Calu3 (cell line): ENCODE data around the gene GALNS. TPM values are rescaled to one million over a fixed set of nuclear protein-coding genes. Genes with fewer than 3 reads are reported as not detected.

ENCODE experiments used
- BruUV-seq: library from RNA; stranded (reverse); fragments of 400-500 nt; replicated peaks from 2 replicates; lab custom pipeline; 2021; lab: Mats Ljungman, UMichigan
- CTCF ChIA-PET: fragments of 300-600 bp; sonication (Branson Sonifier 250); formaldehyde crosslinking; loops from one replicate; lab custom pipeline; 2022; ENCODE audit warnings: antibody characterized with exemption; lab: Charles Lee
- DNase-seq: peaks from one replicate; pipeline ENCODE4 v3.0.0; 2022
- H3K27ac Mint-ChIP-seq: one replicate; pipeline ENCODE4 v1.8.0; 2022; ENCODE audit warnings: mixed read lengths; ENCODE audit not compliant: unreplicated experiment
- H3K27me3 Mint-ChIP-seq: one replicate; pipeline ENCODE4 v1.8.0; 2022; ENCODE audit warnings: mixed read lengths; ENCODE audit not compliant: unreplicated experiment
- H3K36me3 Mint-ChIP-seq: one replicate; pipeline ENCODE4 v1.8.0; 2022; ENCODE audit warnings: mild to moderate bottlenecking, moderate library complexity, mixed read lengths; ENCODE audit not compliant: insufficient read depth, unreplicated experiment
- H3K4me1 Mint-ChIP-seq: one replicate; pipeline ENCODE4 v1.8.0; 2022; ENCODE audit warnings: mild to moderate bottlenecking, low read depth, mixed read lengths; ENCODE audit not compliant: unreplicated experiment
- H3K4me3 Mint-ChIP-seq: one replicate; pipeline ENCODE4 v1.8.0; 2022; ENCODE audit warnings: mild to moderate bottlenecking, low read depth, moderate library complexity, mixed read lengths; ENCODE audit not compliant: unreplicated experiment
- H3K9me3 Mint-ChIP-seq: one replicate; pipeline ENCODE4 v1.8.0; 2022; ENCODE audit warnings: low read depth, mixed read lengths; ENCODE audit not compliant: unreplicated experiment
- CTCF ChIP-seq: fragments of 200-600 bp; IDR thresholded peaks from one replicate; pipeline ENCODE4 v1.8.0; 2022; ENCODE audit warnings: antibody characterized with exemption; ENCODE audit not compliant: unreplicated experiment
- intact Hi-C: fragments of 100-400 bp; cut with micrococcal nuclease; formaldehyde crosslinking; loops from one replicate; pipeline ENCODE4 v1.10.0; 2022; ENCODE audit not compliant: unreplicated experiment
- total RNA-seq: library from RNA; stranded (reverse); gene quantifications from 2 replicates; pipeline ENCODE4 v1.2.3, GENCODE V29; 2022

GALNS gene
- total RNA-seq, 1 experiment from 2014 or later: 50.4 TPM

GRCh38 chr16:88835383-88835782, 21.4 kb downstream of the GALNS start:
- Mint-ChIP-seq H3K27ac (no peak overlapping the region), H3K36me3 (peaks cover 20% of the 10 kb centered on the region), H3K9me3 (no peaks in the 10 kb centered on the region), H3K4me3 (no peak overlapping the region), H3K27me3 (no peaks in the 10 kb centered on the region), H3K4me1 (no peaks in the 10 kb centered on the region)
- no peak for TF ChIP-seq CTCF
- no peak for DNase-seq
- intact Hi-C loops: no loop called here
- no TSS peak for BruUV-seq
- CTCF ChIA-PET: no interaction called here

DNA sequence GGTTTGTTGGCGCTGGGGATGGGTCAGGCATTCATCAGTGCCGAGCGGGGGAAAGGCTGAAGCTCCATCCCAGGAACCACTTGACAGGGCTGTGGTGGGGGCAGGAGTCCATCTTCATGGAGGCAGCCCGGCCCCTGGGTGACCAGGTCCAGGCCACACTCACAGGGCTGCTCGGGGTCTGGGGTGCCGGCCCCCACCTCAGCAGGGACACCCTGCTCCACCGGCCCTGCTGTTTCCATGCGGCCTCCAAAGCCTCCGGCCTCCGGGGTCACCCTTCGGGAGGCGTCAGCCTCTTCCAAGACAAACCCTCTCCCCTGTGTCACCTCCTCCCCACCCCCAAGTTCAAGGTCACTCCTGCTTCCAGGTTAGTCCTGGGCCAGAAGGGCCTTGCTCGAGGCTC, 22.1 kb downstream of the GALNS start:
- Mint-ChIP-seq H3K4me3 (no peak overlapping the region), H3K4me1 (no peaks in the 10 kb centered on the region), H3K27ac (no peak overlapping the region), H3K27me3 (no peaks in the 10 kb centered on the region), H3K9me3 (no peaks in the 10 kb centered on the region), H3K36me3 (peaks cover 27% of the 10 kb centered on the region)
- DNase-seq: no peak
- no peak for TF ChIP-seq CTCF
- intact Hi-C loops: no loop called here
- BruUV-seq: no TSS peak
- CTCF ChIA-PET: no interaction called here

DNA sequence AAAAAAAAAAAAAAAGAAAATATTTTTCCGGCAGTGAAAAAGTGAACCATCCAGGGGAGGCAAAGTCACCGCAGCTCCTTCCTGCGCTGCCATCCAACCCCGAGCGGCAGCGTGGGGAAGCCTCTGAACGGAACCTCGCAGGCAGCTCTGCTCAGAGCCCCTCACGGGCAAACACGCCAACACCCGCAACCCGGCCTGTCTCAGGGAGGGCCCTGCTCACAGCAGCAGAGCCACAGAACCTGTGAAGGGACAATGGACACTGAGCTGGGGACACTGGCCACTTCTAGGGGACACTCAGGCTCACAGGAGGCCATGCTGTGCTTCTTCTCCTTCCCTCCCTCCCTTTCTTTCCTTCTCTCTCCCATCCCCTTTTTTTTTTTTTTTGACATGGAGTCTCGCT, 23.7 kb downstream of the GALNS start:
- CTCF ChIA-PET: interaction anchor here (0.6 to 0.7 kb wide), 3 partner anchors 213 to 394 kb away, joined by 3 to 5 read pairs (median 4); no protein-coding TSS in a partner anchor
- Mint-ChIP-seq H3K36me3 (peaks cover 23% of the 10 kb centered on the region), H3K4me3 (no peak overlapping the region), H3K27me3 (no peaks in the 10 kb centered on the region), H3K9me3 (no peaks in the 10 kb centered on the region), H3K27ac (no peak overlapping the region), H3K4me1 (no peaks in the 10 kb centered on the region)
- intact Hi-C loops: no loop called here
- TF ChIP-seq CTCF: no peak
- no TSS peak for BruUV-seq
- no peak for DNase-seq

DNA sequence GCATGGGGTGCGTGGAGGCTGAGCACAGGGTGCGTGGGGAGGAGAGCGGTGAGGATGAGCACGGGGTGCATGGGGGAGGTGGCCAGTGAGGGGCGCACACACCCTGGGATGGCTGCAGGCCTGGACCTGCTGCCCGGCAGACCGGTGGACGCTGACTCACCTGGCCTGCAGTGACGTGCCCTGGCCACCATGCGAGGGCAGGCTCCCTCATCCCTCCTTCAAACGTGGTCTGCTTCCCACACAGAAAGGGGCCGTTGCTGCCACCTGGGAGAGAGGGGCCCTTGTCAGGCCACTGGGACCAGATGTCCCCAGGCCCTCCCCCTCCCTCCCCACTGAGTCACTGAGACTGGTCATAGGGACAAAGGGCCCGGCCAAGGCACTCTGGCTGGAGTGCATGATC, 24.9 kb downstream of the GALNS start:
- TF ChIP-seq CTCF: peak; percentile 17
- Mint-ChIP-seq H3K27me3 (no peaks in the 10 kb centered on the region), H3K4me1 (no peaks in the 10 kb centered on the region), H3K27ac (no peak overlapping the region), H3K36me3 (peaks cover 33% of the 10 kb centered on the region), H3K9me3 (no peaks in the 10 kb centered on the region), H3K4me3 (no peak overlapping the region)
- DNase-seq: no peak
- CTCF ChIA-PET: no interaction called here
- no TSS peak for BruUV-seq
- intact Hi-C loops: no loop called here
